Natural killer cell (primary cell): ENCODE measurements around the gene MED27. TPM values are rescaled to one million over a fixed set of nuclear protein-coding genes. Genes with fewer than 3 reads are reported as not detected.

Experiments used
- ATAC-seq, 3 donors: fragments of 150-1000 bp in 2 of 3; fragments of 200-7000 bp in 1 of 3; cut with Tn5 transposase; 1 replicate in 1 of 3; 2 replicates in 2 of 3; pipeline ENCODE4 v1.10.0; 2021; ENCODE audit warnings: mild to moderate bottlenecking in 2 of 3, moderate library complexity in 2 of 3
- DNase-seq, 2 donors: peaks; one replicate each; pipeline versions ENCODE4 v3.0.0 to v3.0.0-alpha.2; 2013 to 2021; ENCODE audit warnings: mixed read lengths in 1 of 2
- H3K27ac ChIP-seq: one replicate; pipeline ENCODE4 v1.5.1; 2013; ENCODE audit warnings: mild to moderate bottlenecking, low read length
- H3K27me3 ChIP-seq: one replicate; pipeline ENCODE4 v1.6.1; 2013; ENCODE audit warnings: low read length; ENCODE audit not compliant: control insufficient read depth, insufficient read depth
- H3K36me3 ChIP-seq: one replicate; pipeline ENCODE4 v1.6.1; 2013; ENCODE audit warnings: low read length; ENCODE audit not compliant: control insufficient read depth, insufficient read depth
- H3K4me1 ChIP-seq: one replicate; pipeline ENCODE4 v1.6.1; 2013; ENCODE audit warnings: low read length; ENCODE audit not compliant: control insufficient read depth, insufficient read depth
- H3K4me3 ChIP-seq: one replicate; pipeline ENCODE4 v1.5.1; 2013; ENCODE audit warnings: low read length
- H3K9me3 ChIP-seq: one replicate; pipeline ENCODE4 v1.6.1; 2013; ENCODE audit warnings: low read length; ENCODE audit not compliant: control insufficient read depth, insufficient read depth
- H3K27ac Mint-ChIP-seq, 2 donors: one replicate each; pipeline ENCODE4 v1.8.0; 2022; ENCODE audit warnings: mild to moderate bottlenecking in 2 of 2, mixed read lengths in 2 of 2, moderate library complexity in 1 of 2
- H3K27me3 Mint-ChIP-seq, 2 donors: one replicate each; pipeline ENCODE4 v1.8.0; 2022; ENCODE audit warnings: low read depth in 2 of 2, mixed read lengths in 2 of 2
- H3K36me3 Mint-ChIP-seq: one replicate; pipeline ENCODE4 v1.8.0; 2022; ENCODE audit warnings: mixed read lengths
- H3K4me1 Mint-ChIP-seq, 2 donors: one replicate each; pipeline ENCODE4 v1.8.0; 2022; ENCODE audit warnings: mixed read lengths in 2 of 2
- H3K4me3 Mint-ChIP-seq: one replicate; pipeline ENCODE4 v1.8.0; 2022; ENCODE audit warnings: mild to moderate bottlenecking, moderate library complexity, mixed read lengths
- H3K9me3 Mint-ChIP-seq, 2 donors: one replicate each; pipeline ENCODE4 v1.8.0; 2022; ENCODE audit warnings: mixed read lengths in 2 of 2
- WGBS: methylation state at CpG from one replicate; pipeline ENCODE4 v1.1.7; 2013; ENCODE audit warnings: missing lambda C conversion rate; ENCODE audit not compliant: insufficient coverage; 5-methylcytosine and 5-hydroxymethylcytosine counted together
- intact Hi-C: fragments of 100-400 bp; cut with micrococcal nuclease; formaldehyde crosslinking; loops from one replicate; pipeline ENCODE4 v1.14.2; 2022
- total RNA-seq, 4 donors: library from RNA; stranded (reverse); fragments of 120-200 nt in 1 of 4; gene quantifications; one replicate each; pipeline versions ENCODE4 v1.2.3 to v1.2.4, GENCODE V29; 2013 to 2022
- TF ChIP-seq, protein P1 (sequence below): fragments of 200-600 bp; IDR thresholded peaks from one replicate; pipeline ENCODE4 v1.8.0; 2022; ENCODE audit warnings: antibody characterized with exemption

Gene MED27
- total RNA-seq, 3 donors from 2014 or later (not counting 1 experiment from before 2014, with no cell fraction given) = 24.4 to 27.3 (median 26.9) TPM

DNA sequence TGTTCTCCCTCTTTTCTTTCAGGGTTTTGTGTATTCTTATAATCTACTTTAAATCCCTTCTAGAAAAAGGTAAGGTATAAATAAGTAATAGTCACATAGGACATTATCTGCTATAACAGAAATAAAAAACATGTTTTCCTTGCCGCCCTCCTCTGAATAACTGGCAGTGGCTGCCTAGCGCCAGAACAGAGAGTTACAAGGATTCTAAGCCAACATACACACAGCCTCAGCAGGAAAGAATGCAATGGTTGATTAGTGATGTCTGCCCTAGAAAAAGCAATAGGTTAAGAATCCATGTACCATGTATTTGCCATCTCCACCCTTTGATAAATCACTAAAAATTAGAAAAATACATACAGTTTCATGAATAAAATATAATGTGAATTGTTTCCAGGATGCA, 4.9 kb downstream of the MED27 start:
- Mint-ChIP-seq H3K27ac (no peak overlapping the region), H3K9me3 (no peaks in the 10 kb centered on the region), H3K36me3 (peaks cover 6% of the 10 kb centered on the region), H3K27me3 (no peaks in the 10 kb centered on the region), H3K4me3 (no peak overlapping the region), H3K4me1 (peaks cover 49 to 51% of the 10 kb centered on the region in 2 donors)
- peaks cover 14% of the 10 kb centered on the region for H3K4me1 ChIP-seq
- H3K27ac ChIP-seq = no peak overlapping the region
- intact Hi-C loops = no loop called here
- DNase-seq (no peak), ATAC-seq (no peak)
- H3K9me3 ChIP-seq = no peaks in the 10 kb centered on the region
- WGBS = 90% methylated on average over 2 of the region's 2 CpGs
- no peak overlapping the region for H3K4me3 ChIP-seq
- TF ChIP-seq, protein P1, sequence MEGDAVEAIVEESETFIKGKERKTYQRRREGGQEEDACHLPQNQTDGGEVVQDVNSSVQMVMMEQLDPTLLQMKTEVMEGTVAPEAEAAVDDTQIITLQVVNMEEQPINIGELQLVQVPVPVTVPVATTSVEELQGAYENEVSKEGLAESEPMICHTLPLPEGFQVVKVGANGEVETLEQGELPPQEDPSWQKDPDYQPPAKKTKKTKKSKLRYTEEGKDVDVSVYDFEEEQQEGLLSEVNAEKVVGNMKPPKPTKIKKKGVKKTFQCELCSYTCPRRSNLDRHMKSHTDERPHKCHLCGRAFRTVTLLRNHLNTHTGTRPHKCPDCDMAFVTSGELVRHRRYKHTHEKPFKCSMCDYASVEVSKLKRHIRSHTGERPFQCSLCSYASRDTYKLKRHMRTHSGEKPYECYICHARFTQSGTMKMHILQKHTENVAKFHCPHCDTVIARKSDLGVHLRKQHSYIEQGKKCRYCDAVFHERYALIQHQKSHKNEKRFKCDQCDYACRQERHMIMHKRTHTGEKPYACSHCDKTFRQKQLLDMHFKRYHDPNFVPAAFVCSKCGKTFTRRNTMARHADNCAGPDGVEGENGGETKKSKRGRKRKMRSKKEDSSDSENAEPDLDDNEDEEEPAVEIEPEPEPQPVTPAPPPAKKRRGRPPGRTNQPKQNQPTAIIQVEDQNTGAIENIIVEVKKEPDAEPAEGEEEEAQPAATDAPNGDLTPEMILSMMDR = no peak
- no peaks in the 10 kb centered on the region for H3K27me3 ChIP-seq
- peaks cover 26% of the 10 kb centered on the region for H3K36me3 ChIP-seq

DNA sequence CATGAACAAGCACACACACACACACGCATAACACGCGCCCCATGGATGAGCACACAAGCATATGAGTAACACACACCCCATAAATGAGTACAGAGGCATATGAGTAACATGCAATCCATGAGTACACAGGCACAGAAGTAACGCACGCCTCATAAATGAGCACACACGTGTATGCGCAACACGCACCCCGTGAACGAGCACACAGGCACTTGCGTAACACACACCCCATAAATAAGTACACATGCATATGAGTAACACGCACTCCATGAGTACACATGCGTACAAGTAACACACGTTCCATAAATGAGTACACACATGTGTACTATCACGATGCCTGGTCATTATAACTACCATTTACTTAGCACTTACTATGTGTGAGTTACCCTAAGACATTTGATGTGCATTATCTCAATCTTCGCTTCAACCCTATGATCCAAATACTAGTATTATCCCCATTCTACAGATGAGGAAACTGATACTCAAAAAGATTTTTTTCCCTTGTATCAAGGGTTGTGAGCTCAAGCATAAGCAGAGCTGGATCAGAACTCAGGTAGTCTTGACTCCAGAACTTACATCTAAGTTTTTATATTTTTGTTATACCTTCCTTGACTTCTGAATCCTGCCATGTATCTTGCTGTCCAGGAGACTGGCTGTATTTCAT, 7.7 kb downstream of the MED27 start:
- H3K9me3 Mint-ChIP-seq = no peaks in the 10 kb centered on the region
- Histone ChIP-seq H3K4me3 (no peak overlapping the region), H3K36me3 (peaks cover 38% of the 10 kb centered on the region), H3K9me3 (no peaks in the 10 kb centered on the region), H3K27me3 (no peaks in the 10 kb centered on the region), H3K4me1 (no peaks in the 10 kb centered on the region), H3K27ac (no peak overlapping the region)
- DNase-seq (no peak), ATAC-seq (no peak)
- intact Hi-C loops = no loop called here
- TF ChIP-seq, protein P1 = no peak
- no peak overlapping the region for H3K27ac Mint-ChIP-seq
- WGBS = 98% methylated on average over 16 of the region's 16 CpGs
- H3K4me1 Mint-ChIP-seq = peaks cover 35 to 39% of the 10 kb centered on the region in 2 donors
- H3K36me3 Mint-ChIP-seq = peaks cover 6% of the 10 kb centered on the region
- no peaks in the 10 kb centered on the region for H3K27me3 Mint-ChIP-seq
- H3K4me3 Mint-ChIP-seq = no peak overlapping the region

DNA sequence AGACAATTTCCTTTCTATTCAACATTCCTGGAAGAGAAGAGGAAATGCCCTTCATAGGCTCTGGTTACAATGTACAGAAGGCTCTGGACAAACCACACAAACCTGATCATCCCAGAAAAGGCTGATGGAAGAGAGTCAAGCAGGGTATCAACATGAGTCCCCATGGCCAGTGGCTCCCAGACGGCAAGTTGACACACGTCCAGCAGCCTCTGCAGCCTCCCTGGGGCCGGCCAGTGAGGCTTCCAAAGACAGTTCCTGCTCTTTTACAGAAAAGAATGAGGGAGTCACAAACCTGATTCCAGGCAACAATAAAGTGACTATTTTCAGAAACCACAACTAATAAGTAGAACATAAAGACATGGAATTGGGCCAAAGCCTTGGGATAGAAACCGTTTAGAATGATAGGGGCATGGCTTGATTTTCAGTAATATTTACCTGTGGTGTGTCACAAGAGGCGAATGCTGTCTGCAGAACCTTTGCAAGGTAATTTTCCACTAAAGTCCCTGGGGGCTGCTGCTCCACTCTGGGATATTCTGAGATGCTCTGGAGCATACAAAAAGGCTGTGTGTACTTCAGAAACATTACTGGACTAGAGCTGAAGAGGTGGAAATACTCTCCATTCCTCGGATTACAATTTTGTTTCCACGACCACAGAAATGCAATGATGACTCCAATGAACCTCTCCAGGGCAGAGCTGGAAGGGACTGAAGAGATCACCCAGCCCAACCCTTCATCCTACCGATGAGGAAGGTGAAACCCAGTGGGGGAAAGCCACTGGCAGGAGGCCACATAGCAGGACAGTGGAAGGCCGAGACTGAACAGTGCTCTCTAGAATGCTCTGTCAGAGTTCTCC, 10.4 kb downstream of the MED27 start:
- Mint-ChIP-seq H3K4me3 (no peak overlapping the region), H3K9me3 (no peaks in the 10 kb centered on the region), H3K4me1 (peaks cover 30 to 38% of the 10 kb centered on the region in 2 donors), H3K27me3 (no peaks in the 10 kb centered on the region), H3K36me3 (no peaks in the 10 kb centered on the region), H3K27ac (no peak overlapping the region)
- H3K9me3 ChIP-seq = no peaks in the 10 kb centered on the region
- no peaks in the 10 kb centered on the region for H3K27me3 ChIP-seq
- no peak for ATAC-seq
- intact Hi-C loops = no loop called here
- no peaks in the 10 kb centered on the region for H3K4me1 ChIP-seq
- TF ChIP-seq, protein P1 = no peak
- DNase-seq = no peak
- peaks cover 23% of the 10 kb centered on the region for H3K36me3 ChIP-seq
- no peak overlapping the region for H3K27ac ChIP-seq
- H3K4me3 ChIP-seq = no peak overlapping the region
- WGBS = 94% methylated on average over 9 of the region's 9 CpGs
